Gastrocnemius medialis (tissue), 4 donors: Measurements from ENCODE around the gene TSHZ1. TPM values are rescaled to one million over a fixed set of nuclear protein-coding genes. Genes with fewer than 3 reads are reported as not detected.

Experiments used
- ATAC-seq, 2 donors: fragments of 150-250 bp; one replicate each; pipeline ENCODE4 v1.9.1; 2016
- DNase-seq, 2 donors: peaks; one replicate each; pipeline ENCODE4 v3.0.0-alpha.2; 2019
- H3K27ac ChIP-seq, 4 donors: fragments of 200-600 bp; sonication (generic); 1 replicate in 1 of 4; 2 replicates in 3 of 4; pipeline ENCODE4 v1.5.1; 2016 to 2018; ENCODE audit warnings: mild to moderate bottlenecking in 2 of 4, moderate library complexity in 1 of 4
- H3K27me3 ChIP-seq, 3 donors: fragments of 200-600 bp; sonication (generic) in 2 of 3; 1 replicate in 1 of 3; 2 replicates in 2 of 3; pipeline versions ENCODE4 v1.5.1 to v1.6.0; 2016 to 2019; ENCODE audit warnings: mild to moderate bottlenecking in 1 of 3, moderate library complexity in 1 of 3
- H3K36me3 ChIP-seq, 2 donors: fragments of 200-600 bp; sonication (generic) in 1 of 2; one replicate each; pipeline ENCODE4 v1.5.1; 2017 to 2018
- H3K4me1 ChIP-seq, 2 donors: fragments of 200-600 bp; sonication (generic) in 1 of 2; one replicate each; pipeline ENCODE4 v1.5.1; 2016 to 2017; ENCODE audit warnings: mild to moderate bottlenecking in 2 of 2
- H3K4me3 ChIP-seq, 4 donors: fragments of 200-600 bp; sonication (generic) in 3 of 4; 1 replicate in 1 of 4; 2 replicates in 3 of 4; pipeline ENCODE4 v1.5.1; 2016 to 2019; ENCODE audit warnings: mild to moderate bottlenecking in 2 of 4
- H3K9me3 ChIP-seq, 3 donors: fragments of 200-600 bp; sonication (generic) in 2 of 3; 1 replicate in 1 of 3; 2 replicates in 2 of 3; pipeline ENCODE4 v1.5.1; 2016 to 2019
- POLR2A ChIP-seq, 2 donors: fragments of 450-650 bp; IDR thresholded peaks; one replicate each; pipeline ENCODE4 v1.6.1; 2017; ENCODE audit warnings: antibody characterized with exemption in 2 of 2, mild to moderate bottlenecking in 2 of 2, moderate library complexity in 2 of 2
- in situ Hi-C, 4 donors: fragments of 200-750 bp; cut with MboI; loops; one replicate each; pipeline versions ENCODE4 v1.15.0 to v1.8.0; 2017; ENCODE audit warnings: low sequenced_read_pairs in 4 of 4
- intact Hi-C: fragments of 100-400 bp; cut with DNase I; formaldehyde crosslinking; loops from one replicate; pipeline ENCODE4 v1.15.1; 2023; ENCODE audit warnings: low total_unique reads
- total RNA-seq, 4 donors: library from RNA; depleted of rRNA; stranded (reverse); fragments of >200 nt; gene quantifications; one replicate each; pipeline versions ENCODE4 v1.1.0 to v1.2.3, GENCODE V29; 2016
- TF ChIP-seq, protein P1 (sequence below), 5 experiments: fragments of 450-650 bp in 3 of 5; fragments of 200-600 bp in 2 of 5; sonication (generic) in 2 of 5; IDR thresholded peaks in 4 of 5; conservative IDR thresholded peaks in 1 of 5; 1 replicate in 4 of 5; 2 replicates in 1 of 5; pipeline ENCODE4 v1.5.1; 2016 to 2019; ENCODE audit warnings: antibody characterized with exemption in 5 of 5, mild to moderate bottlenecking in 3 of 5, moderate library complexity in 3 of 5

Gene TSHZ1
- total RNA-seq, 4 donors from 2014 or later, result 5.9 to 7.9 (median 7.6) TPM

DNA sequence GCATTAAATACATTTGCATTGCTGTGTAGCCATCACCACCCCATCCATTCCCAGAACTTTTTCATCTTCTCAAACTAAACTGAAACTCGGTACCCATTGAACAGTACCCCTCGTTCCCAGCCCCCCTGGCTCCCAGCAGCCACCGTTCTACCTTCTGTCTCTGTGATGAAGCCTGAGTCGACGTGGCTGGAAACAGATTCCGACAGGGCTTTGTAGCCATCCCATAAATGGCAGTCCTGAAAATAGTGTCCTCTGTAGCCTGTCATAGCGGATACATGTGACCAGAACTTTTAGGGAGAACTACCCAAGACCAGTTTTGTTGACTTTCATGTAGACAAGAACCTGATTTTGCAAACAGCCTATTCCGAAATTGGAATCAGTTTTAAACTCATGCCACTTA, 59.1 kb downstream of the TSHZ1 start:
- intact Hi-C loops (no loop called here), in situ Hi-C loops (no loop called here)
- H3K27me3 ChIP-seq, result no peaks in the 10 kb centered on the region
- no peaks in the 10 kb centered on the region for H3K36me3 ChIP-seq
- H3K9me3 ChIP-seq, result no peaks in the 10 kb centered on the region
- TF ChIP-seq, protein P1, sequence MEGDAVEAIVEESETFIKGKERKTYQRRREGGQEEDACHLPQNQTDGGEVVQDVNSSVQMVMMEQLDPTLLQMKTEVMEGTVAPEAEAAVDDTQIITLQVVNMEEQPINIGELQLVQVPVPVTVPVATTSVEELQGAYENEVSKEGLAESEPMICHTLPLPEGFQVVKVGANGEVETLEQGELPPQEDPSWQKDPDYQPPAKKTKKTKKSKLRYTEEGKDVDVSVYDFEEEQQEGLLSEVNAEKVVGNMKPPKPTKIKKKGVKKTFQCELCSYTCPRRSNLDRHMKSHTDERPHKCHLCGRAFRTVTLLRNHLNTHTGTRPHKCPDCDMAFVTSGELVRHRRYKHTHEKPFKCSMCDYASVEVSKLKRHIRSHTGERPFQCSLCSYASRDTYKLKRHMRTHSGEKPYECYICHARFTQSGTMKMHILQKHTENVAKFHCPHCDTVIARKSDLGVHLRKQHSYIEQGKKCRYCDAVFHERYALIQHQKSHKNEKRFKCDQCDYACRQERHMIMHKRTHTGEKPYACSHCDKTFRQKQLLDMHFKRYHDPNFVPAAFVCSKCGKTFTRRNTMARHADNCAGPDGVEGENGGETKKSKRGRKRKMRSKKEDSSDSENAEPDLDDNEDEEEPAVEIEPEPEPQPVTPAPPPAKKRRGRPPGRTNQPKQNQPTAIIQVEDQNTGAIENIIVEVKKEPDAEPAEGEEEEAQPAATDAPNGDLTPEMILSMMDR (IDR thresholded peaks at IDR 0.05 in 4 of 5, conservative IDR thresholded peaks at IDR 0.05 in 1 of 5), result no peak
- TF ChIP-seq POLR2A (IDR thresholded peaks at IDR 0.05), result no peak
- H3K27ac ChIP-seq, result no peak overlapping the region
- H3K4me1 ChIP-seq, result peaks cover 22 to 37% of the 10 kb centered on the region in 2 donors
- no peak for DNase-seq
- H3K4me3 ChIP-seq, result no peak overlapping the region
- no peak for ATAC-seq

DNA sequence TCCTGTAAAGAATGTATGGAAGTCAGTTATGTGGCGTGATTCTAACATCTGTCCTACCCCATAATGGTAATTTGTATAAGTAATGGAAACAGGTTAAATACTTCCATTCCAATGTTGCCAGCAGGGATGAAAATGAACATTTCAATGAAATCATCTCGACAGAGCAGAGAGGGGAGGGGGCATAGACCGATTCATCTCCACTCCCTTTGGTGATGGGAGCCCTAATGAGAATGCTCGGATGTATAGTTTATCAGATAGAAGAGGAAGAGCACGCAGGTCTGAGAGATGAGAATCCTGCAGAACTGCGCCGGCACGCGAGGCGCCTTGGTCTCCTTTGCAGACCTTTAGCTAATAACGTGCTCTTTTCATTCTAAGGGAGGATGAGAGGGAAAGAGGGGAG, 61.4 kb downstream of the TSHZ1 start:
- no peak for TF ChIP-seq POLR2A (IDR thresholded peaks at IDR 0.05)
- TF ChIP-seq, protein P1 (IDR thresholded peaks at IDR 0.05 in 4 of 5, conservative IDR thresholded peaks at IDR 0.05 in 1 of 5), result no peak
- in situ Hi-C loops (no loop called here), intact Hi-C loops (no loop called here)
- Histone ChIP-seq H3K9me3 (no peaks in the 10 kb centered on the region), H3K36me3 (no peaks in the 10 kb centered on the region), H3K4me1 (peaks cover 18 to 28% of the 10 kb centered on the region in 2 donors), H3K27ac (no peak overlapping the region), H3K27me3 (no peaks in the 10 kb centered on the region), H3K4me3 (no peak overlapping the region)
- no peak for DNase-seq
- ATAC-seq, result no peak

DNA sequence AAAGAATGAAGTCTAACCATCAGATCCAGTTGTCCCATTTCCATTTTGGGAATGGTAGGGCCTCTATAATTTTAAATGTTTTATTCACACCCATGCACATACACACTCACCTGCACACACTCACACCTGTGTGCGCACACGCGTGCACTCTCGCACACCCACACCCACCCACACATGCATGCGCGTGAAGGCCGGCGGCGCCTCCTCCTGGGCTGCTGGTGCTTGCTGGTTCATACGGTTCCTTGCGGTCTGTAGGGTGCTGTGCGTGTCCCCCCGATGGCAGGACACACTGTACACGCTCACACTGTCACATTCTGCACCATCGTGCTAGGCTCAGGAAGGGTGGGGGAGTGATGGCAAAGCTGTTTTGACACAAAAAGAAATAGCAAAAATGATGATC, 63.2 kb downstream of the TSHZ1 start:
- no peak overlapping the region for H3K4me3 ChIP-seq
- no peak overlapping the region for H3K27ac ChIP-seq
- H3K9me3 ChIP-seq, result no peaks in the 10 kb centered on the region
- ATAC-seq (no peak), DNase-seq (no peak)
- H3K4me1 ChIP-seq, result peaks cover 24 to 26% of the 10 kb centered on the region in 2 donors
- in situ Hi-C loops, result no loop called here
- intact Hi-C loops, result no loop called here
- H3K36me3 ChIP-seq, result no peaks in the 10 kb centered on the region
- TF ChIP-seq, protein P1 (IDR thresholded peaks at IDR 0.05 in 4 of 5, conservative IDR thresholded peaks at IDR 0.05 in 1 of 5), result no peak
- TF ChIP-seq POLR2A (IDR thresholded peaks at IDR 0.05), result no peak
- no peaks in the 10 kb centered on the region for H3K27me3 ChIP-seq

DNA sequence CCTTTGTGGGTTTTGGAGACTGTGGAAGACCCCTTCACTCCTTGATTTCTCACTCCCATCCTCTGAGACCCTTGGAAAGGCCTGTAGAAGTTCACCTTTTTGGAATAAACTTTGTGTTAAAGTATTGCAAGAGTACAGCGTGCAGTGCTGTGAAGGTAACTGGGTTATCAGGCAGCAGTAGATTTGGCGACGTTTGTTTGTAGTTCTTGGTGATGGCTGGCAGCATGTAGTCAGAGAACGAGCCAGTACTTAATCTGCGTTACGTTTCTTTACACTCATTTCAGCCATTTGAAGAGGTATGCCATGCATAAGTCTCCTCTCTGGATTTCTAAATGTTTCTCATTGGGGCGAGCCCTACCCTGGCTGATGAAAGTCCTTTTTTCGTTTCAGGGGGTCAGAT, 64.6 kb downstream of the TSHZ1 start:
- no peak for DNase-seq
- Histone ChIP-seq H3K4me3 (no peak overlapping the region), H3K9me3 (no peaks in the 10 kb centered on the region), H3K27me3 (no peaks in the 10 kb centered on the region), H3K36me3 (no peaks in the 10 kb centered on the region), H3K27ac (no peak overlapping the region), H3K4me1 (peaks cover 17 to 21% of the 10 kb centered on the region in 2 donors)
- intact Hi-C loops, result no loop called here
- in situ Hi-C loops, result no loop called here
- ATAC-seq, result no peak
- TF ChIP-seq, protein P1 (IDR thresholded peaks at IDR 0.05 in 4 of 5, conservative IDR thresholded peaks at IDR 0.05 in 1 of 5), result no peak
- TF ChIP-seq POLR2A (IDR thresholded peaks at IDR 0.05), result no peak
